Esophagus mucosa (tissue), 1 donor: ENCODE data around the gene FAF1. TPM values are rescaled to one million over a fixed set of nuclear protein-coding genes. Genes with fewer than 3 reads are reported as not detected.
A peak's percentile ranks its signal among the peaks of the same experiment; 100 is the strongest.

Experiments
- ATAC-seq: fragments of 200-7000 bp; cut with Tn5 transposase; one replicate; pipeline ENCODE4 v1.9.1; 2020
- total RNA-seq: library from RNA; stranded (reverse); gene quantifications from one replicate; pipeline ENCODE4 v1.2.4, GENCODE V29; 2023
- donor health status: DM: yes; HTN: yes; CAD: no.

FAF1 gene
- total RNA-seq, 1 donor from 2014 or later: 47.5 TPM

DNA sequence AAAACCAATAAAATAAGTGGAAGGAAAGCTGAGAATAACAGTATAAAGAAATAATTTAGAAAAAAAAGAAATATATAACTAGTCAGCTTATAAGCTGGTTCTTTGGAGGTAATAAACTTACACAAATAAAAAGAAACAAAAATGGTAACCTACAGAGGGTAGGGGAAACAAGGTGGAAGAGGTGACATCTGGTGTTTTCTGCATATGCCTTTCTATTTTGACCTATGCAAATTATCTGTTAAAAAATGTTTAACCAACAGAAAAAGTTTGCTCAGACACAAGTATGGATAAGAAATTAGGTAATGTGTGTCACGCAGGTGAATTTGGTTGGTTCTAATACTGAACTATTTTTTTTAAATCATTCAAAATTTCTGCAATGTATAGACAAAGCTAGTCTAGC, 483.3 kb downstream of the FAF1 start:
- ATAC-seq: no peak

DNA sequence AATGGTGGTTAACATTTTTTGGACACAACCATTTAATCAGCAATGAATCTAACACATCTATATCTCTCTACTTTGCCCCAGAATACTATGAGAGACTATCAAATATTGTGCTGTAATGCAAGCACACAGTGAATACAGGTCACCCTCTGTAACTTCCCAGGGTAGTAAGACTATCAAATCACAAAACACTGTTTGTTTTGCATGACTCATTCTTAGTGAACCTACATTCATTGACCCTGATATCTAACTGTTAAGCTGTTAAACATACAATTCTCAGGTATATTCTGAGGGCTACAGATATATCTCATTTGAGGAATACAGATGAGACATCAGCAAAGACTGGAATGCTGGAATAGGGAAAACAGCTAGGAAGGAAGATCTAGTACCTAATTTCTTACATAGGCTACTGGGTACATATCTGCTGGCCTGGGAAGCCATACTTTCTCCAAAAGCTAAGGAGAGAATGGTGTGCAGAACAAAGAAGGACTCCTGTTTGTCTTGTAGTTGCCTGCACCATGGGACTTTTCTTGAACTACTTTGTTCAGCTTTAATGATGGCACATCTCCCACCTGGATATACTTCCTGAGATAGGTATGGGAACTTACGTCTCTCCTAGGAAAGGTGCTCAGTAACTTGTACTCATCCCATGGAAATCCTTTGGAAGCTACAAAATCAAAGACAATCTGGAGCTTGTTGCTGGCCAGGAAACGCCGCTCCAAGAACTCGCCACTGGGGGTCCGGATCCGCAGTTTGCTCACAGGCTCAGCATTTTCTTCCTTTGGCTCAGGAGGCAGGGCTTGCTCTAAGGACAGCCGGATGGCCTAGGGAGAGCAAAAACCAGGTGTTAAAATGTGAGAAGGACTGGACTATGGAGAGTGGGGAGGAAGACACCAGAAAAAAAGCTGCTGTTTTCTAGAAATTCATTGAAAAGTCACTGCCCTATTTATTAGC, 484.9 kb downstream of the FAF1 start:
- peak; percentile 49 for ATAC-seq

DNA sequence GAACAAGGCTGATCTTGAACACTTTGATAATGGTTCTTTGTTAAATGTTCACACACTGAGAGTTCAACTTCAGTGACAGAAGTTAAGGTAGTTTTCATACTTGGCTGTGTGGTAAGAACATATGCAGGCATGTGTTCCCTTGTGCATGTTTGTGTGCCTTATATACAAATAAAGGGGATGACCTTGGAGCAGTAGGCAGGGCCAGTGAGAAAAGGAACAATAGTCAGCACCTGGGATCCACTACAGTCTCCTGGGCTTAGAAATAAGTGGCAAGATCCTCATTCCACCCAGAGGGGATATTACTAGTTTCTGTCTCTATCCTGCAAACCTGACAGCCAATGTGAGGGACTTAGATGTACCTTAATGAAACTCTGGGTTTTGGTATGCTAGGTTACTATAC, 486.6 kb downstream of the FAF1 start:
- no peak for ATAC-seq

DNA sequence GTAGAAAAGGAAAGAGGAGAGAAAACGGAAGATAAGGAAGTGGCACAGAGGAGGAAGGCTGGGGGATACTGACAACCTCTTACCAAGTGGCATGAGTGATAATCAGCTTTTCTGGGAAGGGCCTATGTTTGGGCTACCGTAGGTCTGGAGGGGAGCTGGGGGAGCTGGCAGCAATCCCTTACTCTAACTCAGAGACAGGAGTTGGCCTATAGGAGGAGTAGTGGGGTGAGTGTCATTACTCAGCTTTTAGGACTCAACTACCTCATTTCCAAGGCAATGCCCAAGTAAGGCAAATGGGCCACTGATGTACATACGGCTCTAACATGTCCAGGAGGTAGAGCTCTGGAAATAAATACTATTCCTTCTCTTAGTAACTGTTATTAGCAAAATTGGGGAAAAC, 488.1 kb downstream of the FAF1 start:
- ATAC-seq: no peak

DNA sequence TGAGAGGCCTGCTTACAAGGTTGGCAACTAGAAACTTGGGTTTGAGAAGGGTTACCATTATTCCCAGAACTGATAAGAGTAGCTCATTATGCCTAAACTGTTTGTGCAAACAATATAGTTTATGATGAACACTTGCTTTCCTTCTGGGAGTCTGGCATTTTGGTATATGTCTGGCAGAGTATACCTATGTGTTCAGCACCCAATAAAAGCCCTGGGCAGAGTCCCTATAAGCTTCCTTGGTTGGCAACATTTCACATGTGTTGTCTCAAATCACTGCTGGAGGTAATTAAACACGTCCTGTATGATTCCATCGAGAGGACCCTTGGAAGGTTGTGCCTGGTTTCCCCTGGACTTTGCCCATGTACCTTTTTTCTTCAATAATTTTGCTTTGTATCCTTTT, 497.1 kb downstream of the FAF1 start:
- no peak for ATAC-seq

DNA sequence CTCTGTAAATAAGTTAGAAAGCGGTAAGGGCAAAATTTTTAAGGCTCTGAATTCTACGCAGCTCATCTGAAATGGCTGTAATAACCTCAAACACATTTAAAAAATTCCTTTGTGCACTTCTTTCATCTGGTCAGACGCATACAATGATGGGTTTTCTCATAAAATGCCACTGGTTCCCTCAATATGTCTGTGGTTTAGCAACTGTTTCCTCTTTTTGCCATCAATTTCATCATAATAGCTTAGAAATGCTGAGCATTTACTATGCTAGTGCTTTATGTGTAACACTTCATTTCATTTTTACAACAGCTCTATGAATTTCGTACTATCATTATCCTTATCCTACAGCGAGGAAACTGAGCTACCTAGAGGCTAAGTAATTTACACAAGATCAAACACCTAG, 501.6 kb downstream of the FAF1 start:
- no peak for ATAC-seq

DNA sequence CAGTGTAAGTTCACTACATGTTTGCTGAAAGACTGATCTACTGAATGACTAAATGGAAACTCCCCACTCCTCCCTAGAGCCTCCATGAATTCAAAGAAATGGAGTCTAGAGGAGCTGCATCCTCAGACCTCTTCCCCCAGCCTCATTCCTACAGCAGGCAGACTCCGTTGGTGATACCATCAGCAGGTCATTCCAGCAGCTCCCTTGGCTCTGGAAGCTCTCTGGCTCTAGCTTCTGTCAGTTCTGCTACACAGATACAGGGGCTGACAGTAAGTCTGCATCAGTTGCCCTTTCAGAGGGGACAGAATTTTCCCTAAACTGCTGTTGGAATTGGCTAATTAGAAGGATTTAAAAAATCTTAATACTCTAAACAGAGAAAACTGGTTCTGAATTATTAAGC, 505.2 kb downstream of the FAF1 start:
- no peak for ATAC-seq

DNA sequence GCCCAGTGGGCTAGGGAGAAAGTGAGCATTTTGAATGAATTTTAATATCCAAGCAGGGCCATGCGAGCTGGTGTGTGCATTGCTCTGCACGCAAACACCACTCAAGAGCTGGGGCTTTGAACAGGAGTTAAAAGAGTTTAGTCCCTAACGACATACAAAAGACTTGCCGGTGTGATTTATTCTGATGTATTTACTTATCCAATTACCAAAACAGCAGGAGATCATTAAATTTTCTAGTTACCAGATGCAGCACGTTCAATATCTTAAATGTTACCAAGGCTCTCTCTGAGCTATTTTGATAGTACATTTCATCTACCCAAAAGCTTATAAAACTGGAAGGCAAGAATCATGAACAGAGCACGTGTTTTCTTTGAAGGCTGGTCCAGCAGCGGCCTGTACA, 506.8 kb downstream of the FAF1 start:
- no peak for ATAC-seq

DNA sequence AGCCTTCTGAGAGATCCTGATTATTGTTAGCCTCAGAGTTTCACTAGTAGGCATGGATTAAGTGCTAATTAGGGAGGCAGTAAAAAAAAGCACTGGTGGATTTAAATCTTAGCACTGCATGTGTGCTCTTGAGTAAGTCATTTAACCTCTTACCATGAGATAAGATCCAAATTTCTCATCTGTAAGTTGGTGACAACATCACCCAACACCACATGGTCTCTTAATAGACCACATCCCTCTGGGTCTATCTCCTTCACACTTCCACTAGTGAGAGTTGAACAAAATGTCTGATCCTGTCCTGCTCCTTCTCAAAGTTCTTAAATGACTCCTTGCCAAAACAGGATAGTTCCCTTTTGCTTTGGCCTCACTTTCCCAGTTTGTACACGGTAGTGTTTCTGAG, 507.4 kb downstream of the FAF1 start:
- ATAC-seq: no peak

DNA sequence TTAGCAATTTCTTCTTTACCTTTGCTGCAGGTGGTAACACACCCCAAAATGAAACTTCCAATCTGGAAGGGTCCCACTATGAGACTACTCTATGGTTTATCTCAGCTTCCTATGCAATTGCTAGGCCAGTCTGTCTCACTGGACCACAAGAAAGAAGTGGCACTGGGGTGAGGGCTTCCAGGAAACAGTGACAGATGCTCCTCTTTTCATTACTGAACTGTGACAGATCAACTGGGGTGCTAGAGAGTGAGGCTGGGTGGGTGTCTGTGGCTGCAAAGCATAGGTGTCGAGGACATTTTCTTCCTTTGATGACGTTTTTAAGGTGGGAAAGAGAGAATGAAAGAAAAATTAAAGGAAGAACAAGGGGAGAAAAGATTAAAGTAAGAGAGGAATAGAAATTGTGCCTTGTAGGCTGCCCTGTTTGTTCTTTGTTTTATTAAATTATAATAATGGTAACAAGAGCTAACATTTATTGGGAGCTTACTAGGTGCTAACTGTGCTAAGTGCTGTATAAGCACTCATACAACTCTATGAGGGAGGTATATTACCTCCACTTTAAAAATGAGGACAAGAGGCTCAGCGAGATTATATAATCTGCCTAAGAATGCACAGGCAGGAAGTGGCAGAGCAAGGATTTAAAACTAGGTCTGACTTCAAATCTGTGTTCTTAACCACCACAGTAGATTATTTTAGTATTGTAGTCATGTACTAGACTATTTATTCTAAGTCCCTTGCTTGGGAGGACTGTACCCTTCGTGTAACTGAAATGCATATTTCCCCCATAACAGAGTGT, 509.0 kb downstream of the FAF1 start:
- ATAC-seq: no peak

DNA sequence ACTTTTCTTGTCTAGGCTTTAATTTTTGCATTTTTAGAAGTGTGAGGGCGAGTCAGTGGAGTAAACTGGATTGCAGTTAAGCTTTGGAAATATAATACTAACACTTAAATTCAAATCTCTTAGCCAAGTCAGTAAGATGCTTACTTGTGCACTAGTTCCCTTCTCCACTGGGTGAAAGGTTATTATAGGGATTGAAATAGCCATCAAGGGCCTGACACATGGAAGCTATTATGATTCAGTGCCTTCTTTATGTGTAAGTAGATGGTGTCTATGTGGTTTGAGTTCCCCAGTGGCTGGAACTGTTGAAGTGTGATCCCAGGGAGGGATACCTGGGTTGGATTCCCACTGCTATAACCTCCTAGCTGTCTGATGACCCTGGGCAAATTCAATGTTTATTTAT, 512.1 kb downstream of the FAF1 start:
- no peak for ATAC-seq

DNA sequence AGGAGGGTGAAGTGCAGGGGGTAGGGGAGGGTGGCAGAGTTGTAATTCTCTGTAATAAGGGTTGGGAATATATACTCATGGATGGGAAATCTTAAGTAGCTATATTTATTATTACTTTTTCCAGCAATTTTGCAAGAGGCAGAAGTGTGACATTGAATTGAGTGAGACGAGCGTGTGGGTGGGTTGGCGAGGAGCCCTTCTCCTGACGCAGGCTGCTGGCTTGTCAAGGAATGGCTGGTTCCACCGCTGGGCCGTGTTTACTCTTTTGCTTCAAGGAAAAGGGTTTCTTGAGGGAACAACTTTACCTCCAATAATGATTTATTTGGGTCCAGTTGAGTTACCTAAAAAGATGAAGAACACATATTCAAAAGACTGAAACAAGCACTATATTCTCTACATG, 518.9 kb downstream of the FAF1 start:
- ATAC-seq: no peak

DNA sequence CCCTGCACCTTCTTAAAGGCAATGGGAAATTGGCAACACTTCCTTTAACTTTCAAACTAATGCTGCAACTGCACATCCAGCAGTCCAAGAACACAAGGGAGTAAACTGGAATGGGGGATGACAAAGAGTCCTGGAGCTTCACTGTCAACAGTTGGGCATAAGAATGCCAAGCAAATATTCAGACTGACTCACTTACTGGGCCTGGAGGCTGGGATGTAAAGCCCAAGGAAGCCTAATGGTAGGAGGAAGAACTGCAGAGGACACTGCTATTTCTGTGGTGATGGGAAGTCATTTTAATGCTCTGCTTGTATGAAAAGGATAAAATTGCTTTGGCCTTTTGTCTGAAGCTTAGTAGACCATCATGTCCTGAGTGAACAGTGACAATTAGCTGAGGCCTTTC, 521.1 kb downstream of the FAF1 start:
- ATAC-seq: peak; percentile 33

DNA sequence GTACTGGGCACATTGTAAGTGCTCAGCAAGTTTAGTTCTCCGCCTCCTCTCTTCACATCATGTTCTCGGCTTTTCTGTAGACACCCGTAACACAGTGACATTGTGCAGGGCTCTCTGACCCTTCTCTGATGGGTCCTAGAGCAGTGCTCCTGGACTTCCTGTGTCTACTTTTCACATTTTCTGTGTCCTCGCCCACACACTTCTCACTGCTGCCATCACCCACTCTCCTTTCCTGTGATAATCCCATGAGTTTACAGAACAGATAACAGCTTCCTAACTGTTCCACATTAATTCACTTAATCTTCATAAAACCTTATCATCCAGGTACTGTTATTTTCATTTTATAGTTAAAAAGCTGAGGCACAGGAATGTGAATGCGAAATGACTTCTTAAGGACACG, 523.6 kb downstream of the FAF1 start:
- no peak for ATAC-seq

DNA sequence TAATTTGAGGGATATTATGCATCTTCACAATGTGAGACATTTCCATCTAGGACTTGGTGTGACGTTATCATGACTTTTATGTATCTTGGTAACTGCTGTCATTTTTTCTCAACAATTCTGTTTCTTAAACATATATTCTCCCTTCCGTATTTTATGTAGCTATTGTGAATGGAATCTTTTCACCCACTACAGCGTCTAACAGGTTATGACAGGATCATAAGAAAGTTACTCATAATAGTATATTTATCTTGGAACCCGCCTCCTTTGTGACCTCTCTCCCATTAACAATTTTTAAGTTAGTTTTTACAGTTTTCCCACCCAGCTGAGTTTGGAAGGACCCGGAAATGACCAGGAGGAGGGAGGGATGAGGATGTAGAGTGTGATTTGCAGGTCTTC, 530.1 kb downstream of the FAF1 start:
- ATAC-seq: no peak

DNA sequence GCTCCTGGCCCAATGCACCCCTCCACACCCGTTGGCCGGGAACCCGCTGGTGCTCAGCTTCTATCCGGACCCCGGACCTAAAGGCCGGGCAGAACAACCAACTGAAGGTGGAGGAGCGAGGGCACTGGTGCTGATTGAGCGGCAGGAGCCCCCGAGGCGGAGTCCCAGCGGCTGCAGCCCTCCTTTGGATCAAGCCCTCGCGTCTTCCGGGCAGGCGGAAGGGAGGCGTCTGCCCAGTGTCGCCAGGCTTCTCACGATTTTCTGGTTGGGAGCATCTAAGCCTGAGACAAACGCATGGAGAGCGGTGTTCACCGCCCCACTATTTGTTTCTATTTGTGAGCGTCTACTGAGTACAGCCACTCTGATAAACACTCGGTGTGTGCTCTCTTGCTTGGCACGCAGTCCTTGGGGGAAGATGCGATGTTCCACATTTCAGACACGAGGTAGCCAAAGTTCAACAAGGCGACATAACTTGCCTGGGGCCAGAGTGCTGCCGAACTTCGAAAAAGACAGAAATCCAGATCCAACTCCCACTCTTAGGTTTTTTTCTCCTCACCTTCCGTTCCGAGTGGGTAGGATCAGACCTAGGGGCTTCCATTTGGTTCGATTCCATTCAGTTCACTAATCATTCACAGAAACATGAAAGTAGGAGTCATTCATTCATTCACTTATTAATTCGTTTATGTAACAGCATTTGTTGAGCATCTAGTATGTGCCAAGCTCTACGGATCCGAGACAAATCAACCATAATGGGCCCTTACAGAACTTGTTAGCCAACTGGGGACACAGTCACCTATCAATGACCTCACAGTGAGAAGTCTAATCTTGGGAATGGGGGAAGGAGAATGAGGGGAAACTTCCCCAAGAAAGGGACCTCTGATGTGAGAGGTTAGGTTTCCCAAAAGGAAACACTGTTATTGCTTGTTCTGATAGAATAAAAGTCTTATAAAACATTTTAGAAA, 532.0 kb downstream of the FAF1 start:
- ATAC-seq: no peak

DNA sequence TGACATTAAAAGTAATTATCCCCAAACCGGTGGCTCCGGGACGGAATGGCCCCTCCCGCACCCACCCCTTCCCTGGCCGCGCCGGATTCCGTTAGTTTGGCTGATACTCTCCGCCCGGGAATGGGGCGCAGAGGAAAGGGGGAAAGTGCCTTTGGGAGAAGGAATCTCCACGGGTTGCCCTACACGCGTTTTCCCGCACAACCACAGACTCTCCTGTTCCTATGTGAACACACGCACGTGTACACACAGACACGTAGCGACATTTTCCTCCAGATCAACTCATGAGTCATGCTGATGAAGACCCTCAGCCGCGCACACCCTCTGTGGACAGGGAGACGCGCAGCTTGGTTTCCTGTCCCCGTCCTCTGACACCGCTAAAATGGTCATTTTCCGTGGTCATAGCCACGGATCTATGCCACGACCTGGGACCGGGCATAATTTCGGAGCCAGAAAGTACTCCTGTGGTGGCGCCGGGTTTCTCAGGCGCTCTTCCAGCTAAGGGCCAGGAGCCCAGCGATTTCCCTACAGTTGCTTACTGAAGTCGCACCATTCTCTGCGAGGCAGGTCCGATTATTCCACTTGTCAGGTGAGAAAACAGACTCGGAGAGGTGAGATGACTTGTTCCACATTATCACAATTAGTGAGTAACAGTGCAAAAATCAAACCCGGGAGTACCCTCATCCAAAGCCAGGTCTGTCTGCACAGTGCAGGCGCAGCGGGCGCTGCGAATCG, 532.8 kb downstream of the FAF1 start:
- ATAC-seq: no peak

DNA sequence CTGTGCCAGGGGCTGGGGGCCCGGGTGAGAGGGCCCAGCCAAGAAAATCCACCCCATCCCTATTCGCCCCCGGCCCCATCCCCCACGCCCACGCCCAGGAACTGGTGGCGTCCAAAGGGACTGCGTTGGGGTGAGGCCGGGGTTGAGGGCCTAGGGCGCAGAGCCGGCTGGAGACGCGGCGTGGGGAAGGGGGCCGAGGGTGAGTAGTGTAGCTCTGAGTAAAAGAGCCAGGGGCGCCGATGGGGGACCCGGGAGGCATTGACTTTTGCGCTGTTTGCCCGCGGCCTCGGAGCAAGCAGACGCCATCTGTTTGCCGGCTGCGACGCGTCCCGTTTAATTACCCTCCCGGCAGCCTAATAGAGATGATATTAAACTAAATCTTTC, 533.4 kb downstream of the FAF1 start:
- no peak for ATAC-seq

DNA sequence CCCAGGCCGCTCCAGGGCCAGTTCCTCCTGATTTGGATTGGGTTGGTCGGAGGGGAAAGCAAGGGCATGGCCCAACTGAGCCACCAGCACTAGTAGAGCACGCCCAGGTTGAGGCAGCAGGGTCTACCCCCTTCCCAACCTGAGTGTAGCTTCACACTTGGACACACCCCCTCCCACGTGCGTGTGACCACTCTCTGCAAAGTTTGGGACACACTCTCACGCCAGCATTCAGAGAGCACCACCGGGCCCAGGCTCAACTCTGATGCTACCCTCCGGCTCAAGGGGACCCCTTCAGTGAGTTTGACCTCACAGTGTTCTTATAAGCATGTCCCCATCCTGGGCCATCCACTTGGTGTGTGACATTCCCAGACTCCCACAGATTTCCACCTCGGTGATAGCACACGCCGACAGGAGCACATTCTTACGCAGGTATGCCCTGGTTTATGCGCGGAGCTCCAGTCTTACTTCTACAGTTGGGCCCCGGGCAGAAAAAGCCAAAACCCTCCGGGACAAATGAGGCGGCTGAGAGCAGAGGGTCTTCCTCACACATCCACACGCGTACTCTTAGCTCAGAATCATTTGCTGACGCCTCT, 533.9 kb downstream of the FAF1 start:
- no peak for ATAC-seq

DNA sequence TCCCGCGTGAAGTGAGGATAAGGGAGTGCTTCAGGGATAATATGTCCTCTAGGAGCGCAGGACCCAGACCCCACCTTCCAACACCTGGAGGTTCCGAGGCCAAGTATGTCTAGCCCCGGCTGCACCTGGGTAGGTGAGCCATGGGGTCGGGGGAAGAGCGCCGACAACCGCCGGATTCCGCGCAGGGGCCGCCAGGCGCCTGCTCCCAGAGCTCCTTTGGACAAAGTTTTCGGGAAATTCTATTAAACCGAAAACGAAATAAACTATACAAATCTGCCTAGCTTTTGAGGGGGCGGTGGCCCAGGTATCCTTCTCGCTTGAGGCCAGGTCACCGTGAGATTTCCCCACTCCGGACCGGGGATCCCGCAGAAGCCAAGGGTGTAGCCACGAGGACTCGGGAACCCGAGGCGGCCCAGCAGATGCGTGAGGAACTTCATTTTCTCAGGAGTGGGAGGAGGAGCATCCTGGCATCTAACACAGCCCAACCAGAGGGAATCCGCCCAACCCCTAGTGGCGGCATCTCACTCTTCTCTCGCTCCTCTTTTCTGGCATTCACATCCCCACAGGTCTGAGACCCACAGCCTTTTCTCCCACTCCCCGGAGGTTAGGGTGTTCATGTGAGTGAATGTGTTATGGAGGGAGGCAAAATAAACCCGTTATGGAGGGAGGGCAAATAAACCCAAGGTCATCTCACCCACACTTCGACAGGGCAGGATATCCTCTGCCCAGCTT, 534.5 kb downstream of the FAF1 start:
- no peak for ATAC-seq

DNA sequence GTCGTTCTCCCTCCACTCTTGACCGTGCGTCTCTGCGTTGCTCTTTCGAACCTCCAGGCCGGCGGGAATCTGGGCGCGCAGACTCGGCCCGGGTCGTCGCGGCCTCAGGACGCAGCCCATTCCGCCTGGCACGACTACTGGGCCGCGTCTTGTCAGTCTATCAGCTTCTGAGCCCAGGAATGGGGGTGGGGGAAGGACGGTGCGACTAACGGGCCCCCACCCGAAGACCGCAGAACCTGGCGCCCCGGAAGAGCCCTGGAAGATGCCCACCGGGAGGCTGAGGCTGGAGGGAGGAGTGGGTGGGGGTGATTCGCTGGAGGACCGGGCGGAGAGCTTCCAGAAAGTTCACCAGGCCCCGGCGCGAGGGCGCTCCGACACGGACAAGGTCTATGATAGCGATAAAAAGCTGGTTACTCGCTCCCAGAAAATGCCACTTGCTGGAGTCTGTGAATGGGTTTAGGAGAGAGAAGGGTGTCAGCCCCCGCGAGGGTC, 535.1 kb downstream of the FAF1 start:
- ATAC-seq: no peak
